NCI-H345 treated with DMSO at 0.1 percent for 48 hours (cell line): ENCODE measurements around the gene FAM53A.

ENCODE experiments used
- DNase-seq: peaks from one replicate; lab custom pipeline; 2025; ENCODE audit not compliant: unreplicated experiment; lab: John Stamatoyannopoulos, UW

The FAM53A gene

DNA sequence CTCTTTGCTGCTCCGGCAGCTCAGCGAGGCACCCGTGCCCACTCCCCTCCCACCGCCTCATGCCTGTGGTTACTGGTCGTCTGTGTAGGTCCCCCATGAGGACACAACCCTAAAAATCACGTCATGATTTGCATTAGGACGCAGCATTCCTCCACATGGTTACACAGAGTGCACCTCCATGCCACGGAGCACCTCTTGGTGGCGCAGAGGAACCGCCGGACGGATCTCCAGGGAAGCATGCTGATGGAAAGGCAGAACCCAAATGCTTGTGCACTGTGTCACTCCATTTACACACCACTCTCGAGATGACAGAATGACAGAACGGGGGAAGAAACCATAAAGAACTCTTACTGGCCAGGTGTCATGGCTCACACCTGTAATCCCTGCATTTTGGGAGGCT is 22.4 kb downstream of the FAM53A start:
- DNase-seq, result no peak

GRCh38 chr4:1660948-1661677 is 23.0 kb downstream of the FAM53A start:
- no peak for DNase-seq

DNA sequence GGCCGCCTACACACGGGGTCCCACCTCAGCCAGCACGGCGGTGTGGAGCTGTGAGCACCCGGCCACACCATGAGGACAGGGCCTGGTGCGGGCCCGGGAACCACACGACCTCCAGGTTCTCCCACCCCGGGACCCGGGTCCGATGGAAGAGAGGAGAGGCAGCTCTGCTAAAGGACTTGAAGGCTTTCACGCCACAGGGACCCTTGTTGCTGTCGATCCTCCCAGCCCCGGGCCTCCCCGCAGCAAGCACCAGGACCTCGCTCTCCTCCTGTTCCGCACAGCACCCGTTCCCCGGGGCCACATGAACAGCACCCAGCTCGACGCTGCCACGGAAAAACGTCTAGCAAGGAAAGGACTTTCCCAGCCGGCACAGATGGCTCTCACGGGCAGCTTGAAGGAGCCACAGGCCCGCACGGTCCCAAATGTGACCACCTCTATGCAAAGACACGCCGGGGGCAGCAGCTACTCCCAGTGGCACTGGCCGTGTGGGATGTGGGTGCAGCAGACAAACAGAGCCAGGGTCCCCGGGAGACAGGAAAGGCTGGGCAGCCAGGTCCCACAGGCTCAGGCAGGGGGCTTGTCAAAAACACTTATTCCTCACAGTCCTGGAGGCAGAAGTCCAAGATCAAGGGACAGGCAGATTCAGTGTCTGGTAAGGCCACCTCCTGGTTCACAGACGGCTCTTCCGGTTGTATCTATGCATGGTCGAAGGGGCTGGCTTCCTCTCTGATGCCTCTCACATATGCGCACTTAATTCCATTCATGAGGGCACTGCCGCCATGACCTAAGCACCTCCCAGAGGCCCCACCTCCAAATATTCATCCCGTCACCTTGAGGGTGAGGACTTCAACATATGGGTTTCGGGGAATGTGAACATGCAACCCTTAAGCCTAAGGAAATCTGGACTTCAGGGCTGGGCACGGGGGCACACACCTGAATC is 24.7 kb downstream of the FAM53A start:
- no peak for DNase-seq

DNA sequence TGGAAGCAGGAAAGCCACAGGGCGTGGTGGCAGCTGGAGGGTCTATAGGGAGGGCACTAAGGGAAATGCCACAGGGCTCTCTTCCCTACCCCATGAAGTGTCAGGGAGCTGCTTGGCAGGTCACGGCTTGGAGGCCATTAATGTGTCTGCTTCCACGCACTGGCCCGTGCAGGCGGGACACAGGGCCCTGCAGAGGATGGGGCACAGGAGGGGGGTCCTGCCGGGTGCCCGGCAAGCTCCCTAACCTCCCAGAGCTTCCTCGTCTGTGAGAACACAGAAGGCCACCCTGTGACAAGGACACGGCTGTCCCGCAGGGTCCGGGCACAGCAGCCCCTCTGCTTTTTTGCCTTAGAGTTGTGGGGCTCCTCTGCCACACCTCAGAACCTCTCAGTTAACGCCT is 25.5 kb downstream of the FAM53A start:
- no peak for DNase-seq

- no peak for DNase-seq
Measured at GRCh38 chr4:1658146-1658545, 26.0 kb downstream of the FAM53A start.

DNA sequence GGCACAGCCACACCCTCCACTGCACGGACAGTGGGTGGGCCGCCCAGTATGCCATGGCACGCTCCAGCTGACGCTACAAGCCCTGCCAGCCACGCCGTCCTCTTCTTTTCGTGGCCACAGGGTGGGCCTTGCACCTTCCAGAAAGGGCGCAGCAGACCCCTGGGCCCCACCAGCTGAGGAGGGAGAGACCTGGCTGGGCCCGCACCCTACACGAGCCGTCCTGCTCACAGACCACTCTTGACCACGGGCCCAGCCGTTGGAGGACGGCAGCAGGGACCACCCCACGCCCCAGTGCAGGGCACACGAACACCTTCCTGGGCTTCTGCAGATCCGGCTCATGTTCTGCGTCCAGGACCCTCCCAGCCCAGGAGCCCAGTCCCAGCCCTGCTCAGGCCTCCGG is 27.1 kb downstream of the FAM53A start:
- no peak for DNase-seq

- no peak for DNase-seq
Measured at GRCh38 chr4:1656132-1656531, 28.0 kb downstream of the FAM53A start.

- no peak for DNase-seq
Measured at GRCh38 chr4:1655676-1656075, 28.4 kb downstream of the FAM53A start.

- DNase-seq, result no peak
Measured at GRCh38 chr4:1655081-1655480, 29.0 kb downstream of the FAM53A start.

GRCh38 chr4:1654216-1654955 is 29.7 kb downstream of the FAM53A start:
- no peak for DNase-seq

- DNase-seq, result no peak
Measured at GRCh38 chr4:1653776-1654175, 30.3 kb downstream of the FAM53A start.

DNA sequence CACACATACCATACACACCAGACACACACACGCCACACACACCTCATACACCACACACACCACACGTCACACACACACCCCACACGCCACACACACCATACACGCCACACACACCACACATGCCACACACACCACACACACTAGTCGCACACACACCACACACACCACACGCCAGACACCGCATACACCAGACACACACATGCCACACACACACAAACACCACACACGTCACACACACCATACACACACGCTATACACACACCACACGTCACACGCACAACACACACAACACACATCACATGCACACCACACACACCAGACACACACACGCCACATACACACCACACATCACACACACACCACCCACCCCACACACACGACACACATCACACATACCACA is 32.0 kb downstream of the FAM53A start:
- no peak for DNase-seq

- DNase-seq, result no peak
Measured at GRCh38 chr4:1651609-1652008, 32.5 kb downstream of the FAM53A start.

- no peak for DNase-seq
Measured at GRCh38 chr4:1648962-1649361, 35.2 kb downstream of the FAM53A start.

GRCh38 chr4:1647432-1647831 is 36.7 kb downstream of the FAM53A start:
- DNase-seq, result no peak

DNA sequence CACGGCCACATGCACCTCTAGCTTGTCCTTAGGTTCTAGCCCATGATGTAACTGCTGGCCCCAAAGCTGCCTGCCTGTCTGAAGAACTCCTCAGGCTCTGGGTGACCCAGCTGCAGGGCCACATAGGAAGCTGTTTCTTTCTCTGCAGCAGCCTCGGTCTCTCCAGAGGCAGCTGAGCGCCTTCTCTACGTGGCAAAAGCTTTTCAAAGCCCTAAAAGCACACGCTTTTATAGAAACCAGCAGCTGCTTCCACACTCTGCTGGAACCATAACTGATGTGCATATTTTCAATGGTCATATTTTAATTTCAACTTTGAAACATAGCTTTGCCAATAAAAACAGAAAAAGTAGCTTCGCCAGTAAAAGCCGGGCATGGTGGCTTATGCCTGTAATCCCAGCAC is 37.4 kb downstream of the FAM53A start:
- no peak for DNase-seq

- no peak for DNase-seq
Measured at GRCh38 chr4:1644891-1645657, 39.0 kb downstream of the FAM53A start.

- no peak for DNase-seq
Measured at GRCh38 chr4:1643971-1644735, 40.0 kb downstream of the FAM53A start.

GRCh38 chr4:1642196-1642951 is 41.7 kb downstream of the FAM53A start:
- DNase-seq, result no peak
